Islet of Langerhans (tissue), 1 donor: ENCODE data around the gene GPR157.
"Not testable (repeated sequence)": the region's sequence is repeated elsewhere in the genome, so short reads cannot be mapped to it uniquely, and the experiment has no call there.

ENCODE experiments used
- FAIRE-seq: peaks from one replicate; lab custom pipeline; 2011; peaks lifted over from hg19 to GRCh38; lab: Jason Lieb, UNC

The GPR157 gene

DNA sequence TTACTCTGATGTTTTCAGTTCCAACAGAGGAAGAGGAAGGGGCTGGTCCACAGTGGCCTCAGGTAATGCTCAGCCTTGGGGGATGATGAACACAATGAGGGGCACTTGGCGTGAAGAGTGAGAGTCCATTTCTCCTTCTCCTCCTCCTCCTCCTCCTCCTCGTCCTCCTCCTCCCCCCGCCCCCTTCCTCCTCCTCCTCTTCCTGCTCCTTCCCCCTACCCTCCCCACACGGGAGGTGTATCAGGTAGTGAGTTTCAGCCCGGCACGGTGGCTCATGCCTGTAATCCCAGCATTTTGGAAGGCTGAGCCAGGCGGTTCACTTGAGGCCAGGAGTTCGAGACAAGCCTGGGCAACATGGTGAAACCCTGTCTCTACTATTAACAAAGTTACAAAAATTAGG is 17.3 kb upstream of the GPR157 start:
- FAIRE-seq, result no peak

DNA sequence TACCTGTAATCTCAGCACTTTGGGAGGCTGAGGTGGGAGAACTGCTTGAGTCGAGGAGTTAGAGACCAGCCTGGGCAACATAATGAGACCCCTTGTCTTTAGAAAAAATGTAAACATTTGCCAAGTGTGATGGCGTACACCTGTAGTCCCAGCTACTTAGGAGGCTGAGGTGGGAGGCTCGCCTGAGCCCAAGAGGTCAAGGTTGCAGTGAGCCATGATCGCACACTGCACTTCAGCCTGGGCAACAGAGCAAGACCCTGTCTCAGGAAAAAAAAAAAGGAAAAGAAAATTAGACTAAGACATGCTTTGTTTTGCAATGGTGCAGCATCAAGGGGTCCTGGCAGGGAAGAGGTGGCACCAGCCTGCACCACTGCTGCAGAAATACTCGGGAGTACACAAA is 16.8 kb upstream of the GPR157 start:
- FAIRE-seq, result no peak

DNA sequence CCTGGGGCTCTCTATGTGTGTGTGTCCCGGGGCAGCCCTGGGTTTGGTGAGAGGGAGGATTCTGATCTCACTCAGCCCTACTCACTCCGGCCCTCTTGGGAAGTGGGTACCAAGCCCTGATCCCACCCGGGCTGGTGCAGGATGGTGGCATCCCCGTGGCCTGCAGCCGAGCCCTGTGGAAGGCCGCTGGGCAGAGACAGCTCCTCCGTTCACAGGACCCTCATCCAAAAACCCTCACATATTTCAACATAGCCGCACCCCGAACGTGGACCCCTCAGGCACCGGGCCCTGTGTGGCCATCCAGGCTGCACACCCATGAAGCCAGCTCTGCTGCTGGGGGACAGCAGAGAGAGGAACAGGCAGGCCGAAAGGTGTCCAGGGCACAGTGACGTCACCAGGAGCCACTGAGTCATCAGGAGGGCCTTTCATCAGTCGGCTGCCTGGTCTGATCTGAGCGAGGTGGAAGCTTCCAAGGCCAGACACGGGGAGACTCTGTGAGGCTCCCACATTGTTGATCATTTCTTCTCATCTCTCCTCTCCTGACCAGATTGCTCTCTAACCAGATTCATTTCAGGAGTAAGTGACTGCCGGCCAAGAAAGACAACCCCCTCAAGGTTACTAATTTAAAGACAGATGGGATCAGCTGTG is 16.2 kb upstream of the GPR157 start:
- FAIRE-seq, result no peak

DNA sequence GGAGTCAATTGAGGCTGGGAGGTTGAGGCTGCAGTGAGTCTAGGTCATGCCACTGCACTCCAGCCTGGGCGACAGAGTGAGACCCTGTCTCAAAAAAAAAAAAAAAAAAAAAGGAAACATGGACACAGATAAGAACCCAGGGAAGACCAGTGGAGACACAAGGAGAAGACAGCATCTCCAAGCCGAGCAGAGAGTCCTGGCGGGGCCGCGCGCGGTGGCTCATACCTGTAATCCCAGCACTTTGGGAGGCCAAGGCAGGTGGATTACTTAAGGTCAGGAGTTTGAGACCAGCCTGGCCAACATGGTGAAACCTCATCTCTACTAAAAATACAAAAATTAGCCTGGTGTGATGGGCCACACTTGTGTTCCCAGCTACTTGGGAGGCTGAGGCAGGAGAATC is 15.6 kb upstream of the GPR157 start:
- FAIRE-seq, result not testable (repeated sequence)

DNA sequence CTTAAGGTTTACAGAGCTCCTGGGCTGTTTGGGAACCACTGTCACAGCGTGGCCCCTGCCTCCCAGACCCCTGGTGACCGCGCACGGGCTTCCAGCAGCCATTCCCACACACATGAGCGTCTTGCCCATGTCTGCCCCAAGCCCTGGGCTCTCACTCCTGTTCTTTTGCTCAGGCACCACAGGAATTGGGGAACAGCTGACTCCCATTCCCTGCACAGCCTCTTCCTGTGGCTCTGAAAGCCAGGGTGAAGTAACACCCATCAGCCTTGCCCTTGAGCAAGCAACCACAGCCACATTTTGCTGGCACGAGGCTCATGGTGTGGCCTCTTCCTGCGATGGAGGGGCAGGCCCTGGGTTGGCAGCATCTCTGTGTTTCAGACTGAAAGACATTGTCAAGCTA is 14.3 kb upstream of the GPR157 start:
- FAIRE-seq, result no peak

DNA sequence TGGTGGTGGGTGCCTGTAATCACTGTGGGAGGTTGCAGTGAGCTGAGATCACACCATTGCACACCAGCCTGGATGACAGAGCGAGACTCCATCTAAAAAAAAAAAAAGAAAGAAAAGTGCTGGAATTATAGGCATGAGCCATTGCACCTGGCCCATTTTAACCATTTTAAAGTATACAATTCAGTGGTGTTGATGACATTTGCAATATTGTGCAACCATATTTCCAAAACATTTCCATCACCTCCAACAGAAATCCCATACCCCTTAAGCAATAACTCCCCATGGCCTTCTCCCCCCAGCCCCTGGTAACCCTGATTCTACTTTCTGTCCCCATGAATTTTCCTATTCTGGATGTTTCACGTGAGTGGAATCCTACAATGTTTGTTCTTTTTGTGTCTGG is 11.0 kb upstream of the GPR157 start:
- FAIRE-seq, result no peak

DNA sequence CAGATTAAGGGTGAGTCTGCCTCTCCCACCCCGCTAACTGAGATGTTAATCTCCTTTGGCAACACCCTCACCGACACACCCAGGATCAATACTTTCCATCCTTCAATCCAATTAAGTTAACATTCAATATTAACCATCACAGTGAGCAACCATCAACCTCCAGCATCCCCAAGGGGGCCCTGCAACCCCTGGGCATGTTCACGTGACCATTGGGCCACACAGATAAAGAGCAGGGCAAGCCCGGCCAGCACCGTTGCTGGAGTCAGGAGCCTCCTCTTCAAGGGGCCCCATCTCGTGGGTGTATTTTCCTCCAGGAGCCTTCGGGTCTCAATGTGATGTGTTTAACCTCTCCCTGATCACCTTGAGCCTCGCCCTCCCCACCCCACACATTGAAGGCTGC is 8.0 kb upstream of the GPR157 start:
- FAIRE-seq, result no peak

DNA sequence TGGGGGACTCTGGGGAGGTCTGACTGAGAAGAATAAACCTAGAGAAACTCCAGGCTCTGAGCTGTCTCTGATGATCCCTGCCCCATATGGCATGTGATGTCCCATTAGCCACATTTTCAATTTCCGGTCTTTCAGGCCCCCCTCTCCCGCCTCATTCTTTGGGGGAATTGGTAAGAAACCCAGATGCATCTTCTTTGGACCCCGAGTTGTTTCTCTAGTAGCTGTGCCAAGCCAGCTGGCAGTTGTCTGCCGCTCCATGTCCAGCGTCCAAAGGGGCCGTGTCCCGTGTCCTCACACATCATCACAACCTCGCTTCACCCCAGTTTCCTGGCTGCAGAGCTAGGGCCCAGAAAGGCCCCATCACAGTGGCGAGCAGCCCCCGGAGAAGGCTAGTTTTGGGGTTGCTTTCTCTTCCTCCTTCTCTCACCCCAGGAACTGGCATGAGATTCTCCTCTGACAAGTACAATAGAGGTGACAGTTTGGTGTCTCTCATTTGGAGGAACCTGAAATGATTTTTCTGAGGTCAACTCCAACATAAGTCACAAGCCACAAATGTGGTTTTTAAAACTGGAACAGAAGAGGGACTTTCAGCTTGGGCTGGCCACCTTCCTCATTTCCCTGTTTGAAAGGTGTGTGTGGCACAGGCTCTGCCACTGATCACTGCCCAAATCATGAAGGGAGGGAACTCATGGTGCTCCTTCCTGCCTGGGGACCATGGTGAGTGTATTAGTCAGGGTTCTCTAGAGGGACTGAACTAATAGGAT is 6.4 kb upstream of the GPR157 start:
- no peak for FAIRE-seq

DNA sequence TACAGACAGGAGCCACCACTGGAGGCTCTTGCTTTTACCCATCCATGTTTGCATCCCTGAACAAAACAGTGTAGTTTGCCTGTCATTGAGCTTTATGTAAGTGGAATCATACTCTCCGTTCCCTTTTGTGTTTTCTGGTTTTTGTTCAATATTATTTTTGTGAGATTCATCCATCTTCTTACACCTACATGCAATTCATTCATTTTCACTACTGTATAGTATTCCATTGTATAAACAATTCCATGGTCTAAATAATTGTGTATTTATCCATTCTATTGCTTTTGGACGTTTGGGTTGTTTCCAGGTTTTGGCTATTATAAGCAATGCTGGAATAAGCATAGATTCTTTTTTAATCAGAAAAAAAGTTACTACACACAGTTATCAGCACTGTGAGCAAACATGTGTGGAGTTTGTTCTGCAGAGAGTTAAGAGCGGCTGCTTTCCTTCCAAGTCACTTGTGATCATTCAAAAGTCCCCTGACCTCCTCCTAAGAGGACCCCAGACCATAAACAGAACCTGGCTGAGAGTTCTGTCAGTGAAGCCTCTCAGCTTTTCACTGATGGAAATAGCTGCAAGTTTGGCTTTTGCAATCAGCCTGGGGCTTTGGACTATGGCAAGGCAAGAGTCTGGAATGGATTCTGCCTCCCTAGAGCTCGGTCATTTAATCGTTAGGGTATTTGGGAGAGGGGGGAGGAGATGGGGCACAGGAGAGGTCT is 5.1 kb upstream of the GPR157 start:
- FAIRE-seq, result no peak

DNA sequence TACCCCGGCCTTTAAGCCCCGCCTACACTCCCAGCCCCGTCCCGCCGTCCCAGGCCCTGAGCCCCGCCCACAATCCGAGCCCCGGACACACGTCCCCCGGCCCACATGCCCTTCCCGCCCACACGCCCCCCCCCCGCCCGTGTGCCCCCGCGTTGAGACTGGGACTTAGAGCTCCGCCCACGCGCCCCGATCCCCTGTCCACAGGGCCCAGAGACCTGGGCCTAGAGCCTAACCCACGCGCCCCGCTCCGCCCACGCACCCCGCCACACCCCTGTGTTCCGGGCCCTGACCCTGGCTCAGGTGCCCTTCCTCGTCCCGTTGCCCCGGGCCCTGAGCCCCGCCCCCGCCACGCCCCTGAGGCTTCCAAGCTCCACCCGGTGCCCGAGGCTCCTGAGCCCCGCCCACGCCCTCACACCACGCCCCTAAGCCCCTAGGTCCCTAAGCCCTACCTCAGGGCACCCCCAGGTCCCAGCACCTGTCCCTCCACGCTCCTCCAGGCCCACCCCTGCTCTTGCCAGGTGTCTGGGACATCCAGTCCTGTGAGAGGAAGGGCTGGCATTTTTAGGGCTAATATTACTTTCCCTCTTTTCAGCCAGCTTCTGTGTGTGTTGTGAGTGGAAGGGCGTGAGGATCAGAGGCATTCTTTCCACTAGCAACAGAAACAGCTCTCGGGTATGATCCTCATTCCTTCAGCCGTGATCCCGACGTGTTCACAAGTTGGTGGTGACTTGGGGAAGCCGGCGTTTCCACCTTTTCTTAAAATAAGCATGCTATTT is 552 bp upstream of the GPR157 start:
- no peak for FAIRE-seq

DNA sequence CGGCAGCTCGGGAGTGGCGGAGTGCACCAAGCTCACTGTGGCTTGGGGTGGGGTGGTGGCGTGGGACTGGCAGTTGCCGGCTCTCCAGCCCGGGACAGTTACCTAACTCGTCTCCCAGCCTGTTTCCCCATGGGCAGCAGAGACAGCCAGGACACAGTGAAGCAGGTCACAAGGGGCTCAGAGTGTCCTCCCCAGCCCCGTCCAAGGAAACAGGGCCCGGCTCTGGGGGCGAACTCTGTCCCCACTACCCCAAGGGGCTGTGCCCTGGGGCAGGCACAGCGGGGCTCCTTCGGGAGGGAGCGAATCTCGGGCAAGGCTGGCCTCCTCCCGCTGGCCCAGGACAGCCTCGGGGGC is 759 bp downstream of the GPR157 start:
- FAIRE-seq, result no peak

DNA sequence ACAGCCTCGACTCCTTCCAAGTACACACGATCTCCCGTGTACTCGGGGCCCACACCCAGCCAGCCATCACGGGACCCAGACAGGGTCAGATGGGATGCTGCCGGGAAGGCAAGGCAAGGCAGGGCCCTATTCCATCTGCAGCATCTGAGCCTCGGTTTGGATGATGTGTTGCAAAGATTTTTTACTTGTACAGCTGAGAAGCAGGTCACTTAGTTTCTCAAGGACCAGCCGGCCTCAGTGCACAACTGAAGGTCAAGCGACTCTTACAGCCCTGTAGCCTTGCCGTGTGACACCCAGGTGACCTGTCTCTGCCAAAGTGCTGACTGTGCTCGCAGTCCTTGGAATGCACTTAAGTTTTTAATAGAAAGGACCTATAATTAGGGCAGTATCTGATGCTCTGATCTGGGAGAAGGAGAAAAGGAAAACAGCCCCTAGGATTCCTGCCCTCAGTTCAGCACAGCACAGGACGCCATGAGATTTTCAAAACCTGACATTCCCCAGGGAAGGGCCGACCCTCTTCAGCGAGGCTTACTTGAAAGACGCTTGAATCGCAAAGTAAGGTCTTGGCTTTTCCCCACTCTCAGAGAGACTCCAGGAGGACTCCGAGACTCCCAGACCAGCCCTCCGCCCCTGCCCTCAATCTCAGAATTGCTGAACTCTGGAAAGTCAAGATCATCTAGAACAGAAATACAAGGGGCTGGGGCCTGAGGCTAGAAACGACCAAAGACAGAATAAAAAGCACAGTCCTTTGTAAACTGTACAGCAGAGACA is 1.3 kb downstream of the GPR157 start:
- no peak for FAIRE-seq

DNA sequence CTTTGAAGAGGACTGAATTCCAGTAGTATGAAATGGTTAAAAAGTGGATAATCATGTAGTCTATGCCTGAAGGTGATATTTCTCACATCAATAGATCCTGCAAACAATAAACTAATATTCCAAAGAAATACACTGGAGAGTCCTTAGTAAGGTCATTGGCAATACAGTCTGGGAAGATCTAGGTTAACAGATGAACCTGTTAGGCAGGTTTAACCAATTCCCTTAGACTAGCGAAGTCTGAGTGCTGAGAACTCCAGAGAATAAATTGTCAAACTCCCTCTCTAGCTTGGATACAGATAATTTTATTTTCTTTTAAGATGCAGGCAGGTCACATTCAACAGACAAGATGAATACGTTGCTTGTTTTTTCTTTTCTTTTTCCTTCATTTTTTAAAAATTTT is 2.4 kb downstream of the GPR157 start:
- FAIRE-seq, result no peak

DNA sequence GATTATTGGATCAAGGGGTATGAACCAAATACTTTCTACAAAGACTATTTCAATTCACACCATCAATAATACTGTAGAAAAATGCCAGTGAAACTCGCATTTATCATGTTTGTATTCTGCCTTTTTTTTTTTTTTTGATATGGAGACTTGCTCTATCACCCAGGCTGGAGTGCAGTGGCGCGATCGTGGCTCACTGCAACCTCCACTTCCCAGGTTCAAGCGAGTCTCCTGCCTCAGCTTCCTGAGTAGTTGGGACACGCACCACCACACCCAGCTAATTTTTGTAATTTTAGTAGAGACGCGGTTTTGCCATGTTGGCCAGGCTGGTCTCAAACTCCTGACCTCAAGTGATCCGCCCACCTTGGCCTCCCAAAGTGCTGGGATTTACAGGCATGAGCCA is 3.1 kb downstream of the GPR157 start:
- FAIRE-seq, result not testable (repeated sequence)

DNA sequence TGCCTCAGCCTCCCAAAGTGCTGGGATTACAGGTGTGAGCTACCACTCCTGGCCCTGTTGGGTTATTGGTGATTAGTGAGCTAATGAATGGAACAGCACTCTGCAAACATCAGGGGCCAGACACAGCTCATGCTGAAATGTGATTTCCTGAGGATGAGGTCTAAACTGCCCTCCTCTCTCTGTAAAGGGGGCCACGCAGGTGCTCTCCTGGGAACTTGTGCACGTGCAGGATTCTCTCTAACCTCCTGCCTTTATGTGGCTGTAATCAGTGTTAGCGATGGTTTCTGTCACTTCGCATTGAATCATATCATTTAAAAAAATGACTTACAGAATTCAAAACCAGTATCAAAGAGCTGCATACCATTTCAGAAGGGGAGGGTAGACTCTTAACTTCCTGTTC is 3.6 kb downstream of the GPR157 start:
- FAIRE-seq, result no peak

DNA sequence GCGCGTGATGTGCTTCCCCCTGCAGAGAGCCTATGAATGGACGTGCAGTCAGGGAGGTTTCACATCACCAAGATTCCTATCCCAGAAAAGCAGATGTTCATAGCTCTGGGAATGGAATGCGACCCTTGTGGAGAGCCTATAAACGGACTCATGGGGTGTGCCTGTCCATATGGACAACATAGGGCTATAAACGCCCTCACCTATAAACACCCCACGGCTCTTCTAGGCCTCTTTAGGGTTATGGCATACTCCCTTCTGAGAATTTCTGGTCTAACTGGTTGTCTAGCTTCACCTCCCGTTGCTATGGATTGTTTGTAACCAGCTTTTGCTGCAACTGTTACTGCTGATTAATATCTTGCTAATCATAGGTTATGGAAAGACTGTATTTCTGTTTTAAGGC is 4.5 kb downstream of the GPR157 start:
- FAIRE-seq, result not testable (repeated sequence)

DNA sequence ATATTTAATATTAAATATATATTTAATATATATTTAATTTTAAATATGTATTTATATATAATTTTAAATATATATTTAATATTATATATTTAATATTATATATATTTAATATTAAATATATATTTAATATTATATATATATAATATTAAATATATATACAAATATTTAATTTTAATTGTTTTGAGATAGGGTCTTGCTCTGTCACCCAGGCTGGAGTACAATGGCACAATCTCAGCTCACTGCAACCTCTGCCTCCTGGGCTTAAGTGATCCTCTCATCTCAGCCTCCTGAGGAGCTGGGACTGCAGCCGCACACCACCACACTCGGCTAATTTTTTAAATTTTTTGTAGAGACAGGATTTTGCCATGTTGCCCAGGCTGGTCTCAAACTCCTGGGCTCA is 5.2 kb downstream of the GPR157 start:
- not testable (repeated sequence) for FAIRE-seq

DNA sequence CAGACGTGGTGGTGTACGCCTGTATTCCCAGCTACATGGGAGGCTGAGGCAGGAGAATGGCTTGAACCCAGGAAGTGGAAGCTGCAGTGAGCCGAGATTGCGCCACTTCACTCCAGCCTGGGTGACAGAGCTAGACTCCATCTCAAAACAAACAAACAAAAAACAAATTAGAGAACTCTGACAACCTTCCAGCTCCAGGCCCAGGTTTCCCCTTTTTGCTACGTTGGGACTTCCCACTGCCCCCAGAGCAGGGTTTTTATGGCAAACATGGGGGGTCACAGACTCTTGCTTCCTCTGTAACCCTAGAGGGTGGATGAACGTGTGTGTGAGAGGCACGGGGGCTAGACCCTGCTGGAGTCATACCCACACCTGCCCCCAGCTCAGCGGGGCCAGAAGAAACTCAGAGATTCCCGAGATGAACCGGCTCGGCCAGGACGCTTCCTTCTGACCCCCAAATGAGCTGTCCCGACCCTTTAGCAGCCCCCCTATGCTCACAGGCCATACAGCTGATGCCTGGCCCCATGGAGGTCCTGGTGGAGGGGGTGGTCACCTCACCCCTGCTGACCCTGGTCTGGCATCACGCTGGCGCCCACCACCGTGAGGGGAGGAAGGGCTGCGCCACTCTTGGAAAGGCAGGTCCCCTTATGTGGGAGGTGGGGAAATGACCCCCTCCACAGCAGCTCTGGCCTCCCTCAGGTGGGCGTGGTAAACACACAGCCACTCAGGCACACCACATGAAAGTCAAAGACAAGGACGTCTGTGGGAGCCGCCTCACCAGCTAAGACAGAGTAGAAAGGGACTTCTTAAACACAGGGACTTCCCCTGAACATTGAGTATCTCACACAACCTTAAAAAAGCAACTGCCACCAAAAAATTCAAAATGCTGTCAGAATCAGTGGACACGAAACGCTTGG is 7.1 kb downstream of the GPR157 start:
- FAIRE-seq, result no peak

DNA sequence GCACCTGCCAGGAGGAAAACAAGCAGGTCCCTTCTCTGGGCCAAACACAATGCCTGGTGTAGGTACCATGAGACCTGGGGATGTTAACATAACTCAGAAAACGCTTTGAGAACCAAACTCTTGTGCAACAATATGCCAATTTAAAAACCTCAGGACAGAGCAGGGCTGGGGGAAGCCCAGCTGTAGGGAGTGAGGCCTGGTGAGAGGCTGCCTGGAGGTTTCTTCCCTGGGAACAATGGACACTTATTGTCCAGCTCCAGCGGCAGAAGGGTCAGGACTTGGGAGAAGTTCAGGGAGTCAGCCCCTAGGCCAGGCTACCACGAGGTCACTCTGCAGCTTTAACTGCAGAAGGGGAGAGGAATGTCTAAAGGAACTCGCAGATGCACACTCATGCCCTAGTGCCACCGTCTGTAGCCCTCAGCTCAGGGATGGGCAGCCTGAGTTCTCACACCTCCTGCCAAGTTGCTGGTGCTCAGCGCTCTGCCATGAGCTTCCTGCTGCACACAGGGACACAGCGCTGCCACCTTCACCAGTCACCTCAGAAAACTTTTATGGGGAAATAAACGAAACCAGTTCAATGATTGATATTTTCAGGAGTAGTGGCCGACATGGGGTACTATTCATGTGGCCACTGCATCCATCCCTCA is 8.5 kb downstream of the GPR157 start:
- no peak for FAIRE-seq

DNA sequence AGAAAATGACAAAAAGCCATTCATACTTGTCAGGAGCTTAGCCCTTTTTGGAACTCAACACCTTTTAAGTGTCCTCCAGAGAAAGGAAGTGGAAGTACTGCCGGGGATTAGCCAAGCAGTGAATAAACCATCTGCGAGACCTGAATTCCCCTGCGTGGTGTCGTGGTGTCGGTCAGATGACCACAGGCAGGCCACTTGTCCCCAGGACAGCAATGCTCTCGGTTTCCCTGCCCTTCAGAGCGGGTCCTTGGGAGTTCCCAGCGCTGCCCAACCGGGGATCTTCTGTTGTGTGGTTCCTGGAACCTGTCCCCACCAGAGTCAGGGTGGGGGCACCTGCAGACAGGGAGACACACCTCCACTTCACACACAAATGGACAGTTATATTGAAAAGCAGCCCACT is 9.2 kb downstream of the GPR157 start:
- FAIRE-seq, result no peak
